SK-N-SH (cell line): Measurements from ENCODE around the gene CEP41.

Experiments used
- CHD2 ChIP-seq: fragments of 150-350 bp; IDR thresholded peaks from 2 replicates; pipeline ENCODE4 v1.6.1; 2018; ENCODE audit warnings: low read length; ENCODE audit not compliant: partially characterized antibody
- CTCF ChIP-seq: fragments of 200-600 bp; sonication (generic); IDR thresholded peaks from 2 replicates; pipeline ENCODE4 v1.6.1; 2017; ENCODE audit warnings: antibody characterized with exemption, mild to moderate bottlenecking, moderate library complexity
- ELF1 ChIP-seq: IDR thresholded peaks from 2 replicates; pipeline ENCODE4 v1.4.0; 2012
- EP300 ChIP-seq, 2 experiments: IDR thresholded peaks; 2 replicates each; pipeline versions ENCODE4 v1.4.0 to v1.6.1; 2012; ENCODE audit warnings: borderline replicate concordance in 1 of 2, low read depth in 1 of 2, low read length in 1 of 2
- GABPA ChIP-seq: IDR thresholded peaks from 2 replicates; pipeline ENCODE4 v1.4.0; 2012; ENCODE audit warnings: low read depth, mild to moderate bottlenecking
- MAX ChIP-seq: IDR thresholded peaks from 2 replicates; pipeline ENCODE4 v1.4.0; 2012; ENCODE audit warnings: low read depth
- PBX3 ChIP-seq: IDR thresholded peaks from 2 replicates; pipeline ENCODE4; 2012
- RXRA ChIP-seq: IDR thresholded peaks from 2 replicates; pipeline ENCODE4 v1.4.0; 2012; ENCODE audit warnings: low read depth, mild to moderate bottlenecking, borderline replicate concordance
- SMC3 ChIP-seq: IDR thresholded peaks from 2 replicates; pipeline ENCODE4 v1.6.1; 2012; ENCODE audit warnings: low read depth, low read length, improper control_type of control experiment
- TCF12 ChIP-seq: IDR thresholded peaks from 2 replicates; pipeline ENCODE4 v1.4.0; 2012
- TEAD4 ChIP-seq: IDR thresholded peaks from 2 replicates; pipeline ENCODE4 v1.4.0; 2012; ENCODE audit warnings: mild to moderate bottlenecking, borderline replicate concordance; ENCODE audit not compliant: insufficient read depth
- TF ChIP-seq, protein P1 (sequence below): fragments of 150-350 bp; IDR thresholded peaks from 2 replicates; pipeline ENCODE4 v1.6.1; 2017; ENCODE audit warnings: antibody characterized with exemption, low read length, low read depth, borderline replicate concordance

GRCh38 chr7:130395421-130395820 is 45.4 kb downstream of the CEP41 start:
- TF ChIP-seq CTCF: no peak
- TF ChIP-seq TCF12: no peak
- no peak for TF ChIP-seq CHD2
- TF ChIP-seq TEAD4: no peak
- no peak for TF ChIP-seq RXRA
- TF ChIP-seq, protein P1, sequence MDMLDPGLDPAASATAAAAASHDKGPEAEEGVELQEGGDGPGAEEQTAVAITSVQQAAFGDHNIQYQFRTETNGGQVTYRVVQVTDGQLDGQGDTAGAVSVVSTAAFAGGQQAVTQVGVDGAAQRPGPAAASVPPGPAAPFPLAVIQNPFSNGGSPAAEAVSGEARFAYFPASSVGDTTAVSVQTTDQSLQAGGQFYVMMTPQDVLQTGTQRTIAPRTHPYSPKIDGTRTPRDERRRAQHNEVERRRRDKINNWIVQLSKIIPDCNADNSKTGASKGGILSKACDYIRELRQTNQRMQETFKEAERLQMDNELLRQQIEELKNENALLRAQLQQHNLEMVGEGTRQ: no peak
- no peak for TF ChIP-seq EP300 (IDR thresholded peaks at IDR 0.05; ENCODE audit: borderline replicate concordance in 1 of 2, low read depth in 1 of 2, low read length in 1 of 2)
- TF ChIP-seq GABPA: no peak
- no peak for TF ChIP-seq MAX
- no peak for TF ChIP-seq PBX3
- no peak for TF ChIP-seq SMC3
- no peak for TF ChIP-seq ELF1
